Suprapubic skin (tissue), 4 donors: ENCODE data around the gene ZNF23. TPM values are rescaled to one million over a fixed set of nuclear protein-coding genes. Genes with fewer than 3 reads are reported as not detected.

ENCODE experiments used
- DNase-seq, 2 donors: peaks; one replicate each; pipeline ENCODE4 v3.0.0-alpha.2; 2019; ENCODE audit warnings: low spot score in 2 of 2
- H3K27ac ChIP-seq: fragments of 200-600 bp; sonication (generic); one replicate; pipeline ENCODE4 v1.5.1; 2019
- H3K27me3 ChIP-seq: fragments of 200-600 bp; sonication (generic); one replicate; pipeline ENCODE4 v1.5.1; 2019
- H3K36me3 ChIP-seq: fragments of 200-600 bp; sonication (generic); one replicate; pipeline ENCODE4 v1.5.1; 2019
- H3K4me1 ChIP-seq: fragments of 200-600 bp; sonication (generic); one replicate; pipeline ENCODE4 v1.5.1; 2019
- H3K4me3 ChIP-seq: fragments of 200-600 bp; sonication (generic); one replicate; pipeline ENCODE4 v1.5.1; 2019; ENCODE audit warnings: mild to moderate bottlenecking
- H3K9me3 ChIP-seq: fragments of 200-600 bp; sonication (generic); one replicate; pipeline ENCODE4 v1.5.1; 2019
- EP300 ChIP-seq: sonication (generic); formaldehyde crosslinking; IDR thresholded peaks from one replicate; pipeline ENCODE4 v1.6.1; 2017; ENCODE audit warnings: antibody characterized with exemption
- POLR2A ChIP-seq, 2 donors: fragments of 450-650 bp; IDR thresholded peaks; one replicate each; pipeline ENCODE4 v1.6.1; 2017; ENCODE audit warnings: antibody characterized with exemption in 2 of 2, mild to moderate bottlenecking in 2 of 2, moderate library complexity in 2 of 2
- POLR2AphosphoS5 ChIP-seq, 3 donors: sonication (generic); formaldehyde crosslinking; IDR thresholded peaks; one replicate each; pipeline ENCODE4 v1.6.1; 2017; ENCODE audit warnings: antibody characterized with exemption in 3 of 3
- WGBS: methylation state at CpG from one replicate; pipeline ENCODE4 v1.1.5; 2018; 5-methylcytosine and 5-hydroxymethylcytosine counted together
- total RNA-seq, 4 donors: library from RNA; depleted of rRNA; stranded (reverse); fragments of >200 nt; gene quantifications; one replicate each; pipeline ENCODE4 v1.1.0, GENCODE V29; 2016
- TF ChIP-seq, protein P1 (sequence below), 2 donors: fragments of 200-600 bp in 1 of 2; fragments of 450-650 bp in 1 of 2; sonication (generic) in 1 of 2; IDR thresholded peaks; one replicate each; pipeline ENCODE4 v1.5.1; 2016 to 2019; ENCODE audit warnings: antibody characterized with exemption in 2 of 2, mild to moderate bottlenecking in 1 of 2, moderate library complexity in 1 of 2

ZNF23 gene
- total RNA-seq, 4 donors from 2014 or later: 2.5 to 5.8 (median 4.8) TPM

DNA sequence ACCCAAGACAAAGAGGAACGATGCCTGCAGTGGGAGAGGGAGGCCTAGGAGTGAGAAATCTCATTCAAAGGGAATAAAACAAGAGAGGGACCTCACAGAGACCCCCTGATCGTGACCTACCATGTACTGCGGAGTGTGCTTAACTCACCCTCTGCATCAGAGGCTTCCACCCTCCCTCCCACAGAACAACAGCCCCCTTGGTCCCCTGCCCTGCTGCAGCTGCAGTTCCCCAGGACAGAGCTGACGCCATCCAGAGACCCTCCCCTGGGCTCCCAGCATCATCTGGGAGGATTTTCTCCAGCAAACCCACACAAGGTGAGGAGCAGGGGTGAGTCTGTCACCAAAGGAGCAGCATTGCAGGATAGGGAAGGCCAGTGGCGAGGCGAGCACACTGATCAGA lies 60.0 kb downstream of the ZNF23 start:
- WGBS: 61% methylated on average over 6 of the region's 6 CpGs
- TF ChIP-seq, protein P1, sequence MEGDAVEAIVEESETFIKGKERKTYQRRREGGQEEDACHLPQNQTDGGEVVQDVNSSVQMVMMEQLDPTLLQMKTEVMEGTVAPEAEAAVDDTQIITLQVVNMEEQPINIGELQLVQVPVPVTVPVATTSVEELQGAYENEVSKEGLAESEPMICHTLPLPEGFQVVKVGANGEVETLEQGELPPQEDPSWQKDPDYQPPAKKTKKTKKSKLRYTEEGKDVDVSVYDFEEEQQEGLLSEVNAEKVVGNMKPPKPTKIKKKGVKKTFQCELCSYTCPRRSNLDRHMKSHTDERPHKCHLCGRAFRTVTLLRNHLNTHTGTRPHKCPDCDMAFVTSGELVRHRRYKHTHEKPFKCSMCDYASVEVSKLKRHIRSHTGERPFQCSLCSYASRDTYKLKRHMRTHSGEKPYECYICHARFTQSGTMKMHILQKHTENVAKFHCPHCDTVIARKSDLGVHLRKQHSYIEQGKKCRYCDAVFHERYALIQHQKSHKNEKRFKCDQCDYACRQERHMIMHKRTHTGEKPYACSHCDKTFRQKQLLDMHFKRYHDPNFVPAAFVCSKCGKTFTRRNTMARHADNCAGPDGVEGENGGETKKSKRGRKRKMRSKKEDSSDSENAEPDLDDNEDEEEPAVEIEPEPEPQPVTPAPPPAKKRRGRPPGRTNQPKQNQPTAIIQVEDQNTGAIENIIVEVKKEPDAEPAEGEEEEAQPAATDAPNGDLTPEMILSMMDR (IDR thresholded peaks at IDR 0.05): no peak
- TF ChIP-seq POLR2A (IDR thresholded peaks at IDR 0.05) (no peak), POLR2AphosphoS5 (IDR thresholded peaks at IDR 0.05) (no peak), EP300 (no peak)
- Histone ChIP-seq H3K27me3 (peaks cover 15% of the 10 kb centered on the region), H3K4me3 (no peak overlapping the region), H3K27ac (no peak overlapping the region), H3K4me1 (no peaks in the 10 kb centered on the region), H3K36me3 (no peaks in the 10 kb centered on the region), H3K9me3 (no peaks in the 10 kb centered on the region)
- DNase-seq: no peak

DNA sequence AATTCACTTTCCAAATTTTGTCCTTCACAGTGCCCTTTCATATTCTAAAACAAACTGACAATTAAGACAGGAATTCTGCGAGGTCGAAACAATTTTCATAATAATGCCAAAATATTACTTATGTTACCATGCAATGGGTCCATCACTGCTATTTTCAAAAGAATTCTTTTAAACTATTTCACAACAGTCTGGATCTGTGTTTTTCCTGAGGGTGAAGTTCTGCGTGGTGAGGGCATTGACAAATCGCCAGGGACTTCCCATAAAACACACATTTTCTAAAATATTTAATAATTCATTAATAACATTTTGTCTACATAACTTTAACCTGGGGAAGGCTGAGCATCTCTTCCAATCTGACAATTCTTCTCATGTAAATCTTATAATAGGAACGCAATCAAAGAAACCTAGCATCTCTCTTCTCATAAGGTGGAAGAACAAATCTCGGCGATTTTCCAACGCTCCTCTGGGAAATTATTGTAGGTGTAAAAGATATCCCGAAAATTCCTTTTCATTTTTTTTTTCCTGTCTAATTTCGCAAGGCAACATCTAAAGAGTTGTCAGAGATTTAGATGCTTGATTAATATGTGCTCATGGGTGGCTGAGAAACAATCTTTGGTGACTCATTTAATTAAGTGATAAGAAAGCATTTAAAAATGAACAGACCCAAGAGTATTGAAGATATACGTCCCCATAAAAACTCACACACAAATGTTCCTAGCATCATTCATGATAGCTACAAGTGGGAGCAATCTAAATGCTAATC lies 62.1 kb downstream of the ZNF23 start:
- H3K9me3 ChIP-seq: no peaks in the 10 kb centered on the region
- DNase-seq: no peak
- no peaks in the 10 kb centered on the region for H3K4me1 ChIP-seq
- 60% methylated on average over 11 of the region's 11 CpGs for WGBS
- H3K36me3 ChIP-seq: no peaks in the 10 kb centered on the region
- no peak for TF ChIP-seq EP300
- TF ChIP-seq, protein P1 (IDR thresholded peaks at IDR 0.05): no peak
- no peak overlapping the region for H3K27ac ChIP-seq
- H3K27me3 ChIP-seq: peaks cover 11% of the 10 kb centered on the region
- H3K4me3 ChIP-seq: no peak overlapping the region

Other genes starting within 250 kb of the ZNF23 start
- gene HYDIN, start 231.5 kb downstream of the ZNF23 start, total RNA-seq: 1 to 10 TPM in 1 of 4 donors, under 1 TPM in 2, not detected in 1; 0.40 to 1.1 (median 0.47) TPM
- gene CMTR2, start 172.8 kb downstream of the ZNF23 start, total RNA-seq: 10 to 100 TPM; 17.9 to 21.3 (median 19.6) TPM
- gene CALB2, start 103.5 kb downstream of the ZNF23 start, total RNA-seq: 1 to 10 TPM; 4.3 to 7.7 (median 5.6) TPM
- gene TLE7, start 20.2 kb downstream of the ZNF23 start, total RNA-seq: not detected
- gene ZNF19, start 27.1 kb upstream of the ZNF23 start, total RNA-seq: 10 to 100 TPM in 1 of 4 donors, 1 to 10 TPM in 2, under 1 TPM in 1; 0.87 to 10.4 (median 5.3) TPM
- gene CHST4, start 64.2 kb upstream of the ZNF23 start, total RNA-seq: not detected
- 1 to 10 TPM in 1 of 4 donors, not detected in 3; 2.0 TPM for gene TAT, start 114.8 kb upstream of the ZNF23 start, total RNA-seq
- gene MARVELD3, start 163.9 kb upstream of the ZNF23 start, total RNA-seq: 10 to 100 TPM in 1 of 4 donors, 1 to 10 TPM in 3; 3.8 to 10.2 (median 6.2) TPM